ENCODE data around the gene NUP35.

The NUP35 gene

GRCh38 chr2:183124222-183124956, at the start of gene NUP35:
NUP35 (plus strand) TSS chr2:183124443; CDS start chr2:183124458, 15 bp downstream.
- peak; percentile 82 to 87 for DNase-seq

- DNase-seq = no peak
Measured at GRCh38 chr2:183078163-183078463, 46.1 kb upstream of the NUP35 start.

GRCh38 chr2:183078464-183079138, 45.6 kb upstream of the NUP35 start, which contains the start of gene DUSP19:
DUSP19 (plus strand) TSS chr2:183078747; CDS start chr2:183078934, 187 bp downstream.
- DNase-seq = peak; percentile 88 to 92

GRCh38 chr2:183079139-183079775, 45.0 kb upstream of the NUP35 start:
- DNase-seq = no peak

GRCh38 chr2:183081911-183082310, 42.3 kb upstream of the NUP35 start:
- no peak for DNase-seq

- no peak for DNase-seq
Measured at GRCh38 chr2:183088061-183088460, 36.2 kb upstream of the NUP35 start.

GRCh38 chr2:183089192-183089851, 34.9 kb upstream of the NUP35 start:
- DNase-seq = no peak

- no peak for DNase-seq
Measured at GRCh38 chr2:183091318-183091953, 32.8 kb upstream of the NUP35 start.

- DNase-seq = no peak
Measured at GRCh38 chr2:183091954-183092345, 32.3 kb upstream of the NUP35 start.

GRCh38 chr2:183093857-183094657, 30.2 kb upstream of the NUP35 start:
- DNase-seq = no peak

GRCh38 chr2:183105402-183106134, 18.7 kb upstream of the NUP35 start:
- no peak for DNase-seq

GRCh38 chr2:183112577-183112976, 11.7 kb upstream of the NUP35 start:
- DNase-seq = no peak

GRCh38 chr2:183113630-183114029, 10.6 kb upstream of the NUP35 start:
- DNase-seq = no peak

- DNase-seq = no peak
Measured at GRCh38 chr2:183117226-183117625, 7.0 kb upstream of the NUP35 start.

GRCh38 chr2:183123117-183123958, 905 bp upstream of the NUP35 start:
- DNase-seq = no peak

- no peak for DNase-seq
Measured at GRCh38 chr2:183123959-183124221, 353 bp upstream of the NUP35 start.

- DNase-seq = no peak
Measured at GRCh38 chr2:183124957-183125255, 663 bp downstream of the NUP35 start.

GRCh38 chr2:183125659-183126341, 1.6 kb downstream of the NUP35 start:
- DNase-seq = no peak

GRCh38 chr2:183126635-183127034, 2.4 kb downstream of the NUP35 start:
- no peak for DNase-seq

GRCh38 chr2:183134016-183134415, 9.8 kb downstream of the NUP35 start:
- no peak for DNase-seq

Measured in stimulated activated CD4-positive, alpha-beta T cell treated with anti-CD3 and anti-CD28 coated beads, Interleukin-2, amount 100 ng/mL, for 48 hours (primary cell).